HG03520 (cell line): ENCODE data around the gene RBM24.
"Not testable (repeated sequence)": the region's sequence is repeated elsewhere in the genome, so short reads cannot be mapped to it uniquely, and the experiment has no call there.

Experiments used
- ATAC-seq: cut with Tn5 transposase; IDR thresholded peaks from one replicate; pipeline ENCODE4 v1.9.1; 2021; ENCODE audit warnings: mild to moderate bottlenecking, moderate library complexity; ENCODE audit not compliant: unreplicated experiment

Gene RBM24

DNA sequence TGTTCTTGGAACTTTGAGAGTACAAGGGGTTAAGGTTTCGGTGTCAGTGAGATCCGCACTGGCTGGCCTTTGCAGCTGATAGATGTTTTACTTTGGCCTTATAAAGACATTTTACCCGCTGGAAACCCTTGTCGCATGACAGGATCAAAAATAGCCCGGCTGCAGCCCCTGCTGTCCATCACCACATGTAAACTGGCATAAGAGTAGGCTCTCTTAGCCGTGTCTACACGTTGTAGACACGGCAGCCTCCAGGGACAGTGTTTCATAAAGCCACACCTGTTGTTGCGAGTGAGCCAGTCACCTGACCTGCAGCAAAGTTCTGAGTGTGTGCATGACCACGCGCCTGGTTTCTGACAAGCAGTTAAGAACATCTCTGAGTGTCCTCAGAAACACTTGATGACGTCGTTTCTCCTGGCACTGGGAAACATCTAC is 8.5 kb downstream of the RBM24 start:
- no peak for ATAC-seq

GRCh38 chr6:17291778-17292177 is 10.6 kb downstream of the RBM24 start:
- no peak for ATAC-seq

DNA sequence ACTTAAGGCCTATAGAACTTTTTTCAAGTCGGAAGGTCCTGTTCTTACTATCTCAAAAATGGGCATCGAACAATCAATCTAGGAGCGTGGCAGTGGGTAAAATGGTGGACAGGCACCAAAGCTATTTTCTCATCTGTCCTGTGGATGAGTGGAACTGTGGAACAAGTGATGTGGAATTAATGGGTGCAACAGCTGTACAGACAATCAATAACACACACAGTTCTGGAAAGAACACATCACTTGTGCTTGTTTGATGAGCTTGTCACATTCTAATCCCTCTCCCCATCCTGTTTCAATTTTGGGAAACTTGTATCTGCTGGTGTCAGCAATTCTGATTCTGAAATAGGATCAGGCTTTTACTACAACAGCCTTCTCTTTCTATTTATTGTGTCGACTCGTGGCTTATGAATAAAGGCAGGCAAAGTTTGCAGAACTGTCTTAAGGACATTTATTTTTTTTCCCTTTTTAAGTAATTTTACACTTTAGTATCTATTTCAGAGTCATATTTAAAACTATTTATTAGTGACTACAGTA is 11.5 kb downstream of the RBM24 start:
- ATAC-seq: no peak

DNA sequence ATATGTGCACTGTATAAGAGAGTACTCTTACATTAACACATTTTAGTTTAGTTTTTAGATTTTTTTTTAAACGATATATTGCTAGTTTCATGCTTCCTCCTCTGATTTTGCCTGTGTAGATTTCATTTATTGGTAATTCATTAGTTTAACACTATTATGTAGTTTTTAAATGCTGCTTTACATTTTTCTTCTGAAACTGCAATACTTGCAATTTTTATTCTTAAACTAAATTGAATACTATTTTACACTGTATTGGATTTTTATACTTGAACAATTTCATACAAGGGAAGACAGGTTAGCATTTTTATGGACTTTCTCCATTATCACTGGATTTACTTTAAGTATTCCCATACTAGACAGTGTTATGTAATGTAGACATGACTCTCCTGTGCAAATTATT is 12.2 kb downstream of the RBM24 start:
- no peak for ATAC-seq

DNA sequence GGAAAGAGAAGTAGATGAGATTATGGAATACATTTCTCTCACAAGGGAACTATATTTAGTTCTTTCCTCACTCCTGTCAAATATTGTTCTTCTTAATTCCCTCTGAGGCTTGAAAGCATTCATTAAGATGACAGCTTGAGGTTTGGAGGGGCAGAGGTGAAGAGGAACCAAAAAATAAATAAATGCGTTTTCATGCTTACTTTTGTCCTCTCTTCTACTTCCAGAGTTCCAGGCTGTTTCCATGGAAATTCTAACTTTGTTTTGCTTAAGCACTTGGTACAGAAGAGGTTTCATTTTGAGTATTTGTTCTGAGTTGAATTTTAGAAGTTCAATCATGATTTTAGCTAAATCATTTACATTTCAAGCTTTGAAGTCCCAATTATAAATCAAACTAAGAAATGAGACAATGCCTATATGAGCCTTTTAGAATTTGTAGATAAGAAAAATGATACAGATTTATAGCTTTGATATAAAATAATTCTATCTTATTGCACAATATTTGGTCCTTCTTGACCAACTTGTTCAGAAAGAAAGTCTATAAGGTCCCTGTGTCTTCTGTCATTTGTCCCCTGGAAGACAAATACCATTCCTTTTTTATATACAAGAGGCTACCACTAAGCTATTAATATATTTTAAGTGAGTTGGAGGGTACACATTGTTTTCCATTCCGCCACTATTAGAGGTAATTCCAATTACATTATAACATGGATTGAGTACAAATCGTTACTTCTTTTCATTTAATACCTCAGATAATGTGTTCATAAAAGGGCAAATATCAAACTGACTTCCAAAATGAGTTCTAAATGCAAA is 16.3 kb downstream of the RBM24 start:
- ATAC-seq: no peak

- no peak for ATAC-seq
Observed at GRCh38 chr6:17298257-17298656, 17.1 kb downstream of the RBM24 start.

DNA sequence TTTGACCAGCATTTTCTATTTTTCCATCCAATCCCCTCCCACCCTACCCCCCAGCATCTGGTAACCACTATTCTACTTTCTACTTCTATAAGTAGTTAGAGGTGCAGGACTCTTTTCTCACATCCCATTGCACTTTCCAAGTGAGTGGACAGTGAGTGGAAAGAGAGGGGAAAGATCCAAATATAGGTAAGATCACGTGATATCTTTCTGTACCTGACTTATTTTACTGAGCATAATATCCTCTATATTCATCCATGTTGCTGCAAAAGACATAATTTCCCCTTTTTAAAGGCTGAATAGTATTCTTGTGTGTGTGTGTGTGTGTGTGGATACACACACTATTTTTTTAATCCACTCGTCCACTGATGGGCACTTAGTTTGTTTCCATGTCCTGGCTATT is 18.1 kb downstream of the RBM24 start:
- no peak for ATAC-seq

DNA sequence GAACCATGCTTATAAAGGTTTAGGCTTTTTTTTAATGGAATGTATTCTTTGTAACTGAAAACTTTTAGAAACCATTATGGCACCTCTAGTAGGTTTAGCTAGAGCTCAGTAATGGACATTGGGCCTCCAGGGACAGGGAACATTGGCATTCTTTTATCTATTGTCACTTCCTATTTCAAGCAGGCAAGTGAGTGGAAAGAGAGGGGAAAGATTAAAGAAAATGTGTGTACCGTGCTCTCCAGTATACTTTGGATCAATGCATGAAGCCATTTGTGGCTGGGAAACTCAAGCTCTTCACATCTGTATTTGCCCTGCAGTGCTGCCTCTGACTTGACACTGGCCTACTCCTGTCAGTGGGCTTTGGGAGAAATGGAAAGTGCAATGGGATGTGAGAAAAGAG is 18.6 kb downstream of the RBM24 start:
- ATAC-seq: no peak

GRCh38 chr6:17300637-17301036 is 19.5 kb downstream of the RBM24 start:
- no peak for ATAC-seq

GRCh38 chr6:17303444-17303843 is 22.3 kb downstream of the RBM24 start:
- ATAC-seq: no peak

DNA sequence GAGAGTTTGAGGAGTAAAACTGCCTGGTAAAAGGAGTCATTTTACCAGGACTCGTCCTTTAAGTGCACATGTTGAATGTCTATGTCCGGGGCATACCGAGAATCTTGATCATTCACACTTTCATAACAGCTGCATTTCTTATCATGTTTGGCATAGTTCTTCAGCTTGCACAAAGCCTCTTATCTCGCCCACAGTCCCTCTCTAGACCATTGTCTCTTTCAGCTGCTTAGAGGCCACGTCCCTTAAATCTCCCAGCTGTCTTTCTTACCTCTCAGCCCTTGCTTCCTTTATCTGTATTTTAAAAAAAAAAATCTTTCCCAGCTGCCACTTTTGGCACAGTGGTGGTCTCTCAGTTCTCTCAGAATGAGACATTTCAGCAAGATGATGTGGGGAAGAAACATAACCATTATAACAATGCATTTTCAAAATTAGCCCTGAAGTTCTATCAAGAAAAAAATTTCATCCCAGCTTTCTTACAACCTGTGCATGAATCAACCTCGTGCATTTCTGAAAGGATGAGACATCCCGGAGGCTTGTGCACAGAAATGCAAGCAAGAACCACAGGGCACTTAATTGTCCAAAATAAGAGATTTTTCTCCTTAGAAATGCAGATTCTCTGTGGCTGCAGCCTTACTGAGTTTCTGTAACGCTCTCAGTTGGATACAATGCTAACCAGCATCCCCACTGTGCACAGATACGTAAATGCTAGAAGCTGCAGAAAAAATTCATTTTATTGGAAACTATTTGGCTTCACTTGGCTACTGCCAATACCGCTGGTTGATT is 24.2 kb downstream of the RBM24 start:
- no peak for ATAC-seq

DNA sequence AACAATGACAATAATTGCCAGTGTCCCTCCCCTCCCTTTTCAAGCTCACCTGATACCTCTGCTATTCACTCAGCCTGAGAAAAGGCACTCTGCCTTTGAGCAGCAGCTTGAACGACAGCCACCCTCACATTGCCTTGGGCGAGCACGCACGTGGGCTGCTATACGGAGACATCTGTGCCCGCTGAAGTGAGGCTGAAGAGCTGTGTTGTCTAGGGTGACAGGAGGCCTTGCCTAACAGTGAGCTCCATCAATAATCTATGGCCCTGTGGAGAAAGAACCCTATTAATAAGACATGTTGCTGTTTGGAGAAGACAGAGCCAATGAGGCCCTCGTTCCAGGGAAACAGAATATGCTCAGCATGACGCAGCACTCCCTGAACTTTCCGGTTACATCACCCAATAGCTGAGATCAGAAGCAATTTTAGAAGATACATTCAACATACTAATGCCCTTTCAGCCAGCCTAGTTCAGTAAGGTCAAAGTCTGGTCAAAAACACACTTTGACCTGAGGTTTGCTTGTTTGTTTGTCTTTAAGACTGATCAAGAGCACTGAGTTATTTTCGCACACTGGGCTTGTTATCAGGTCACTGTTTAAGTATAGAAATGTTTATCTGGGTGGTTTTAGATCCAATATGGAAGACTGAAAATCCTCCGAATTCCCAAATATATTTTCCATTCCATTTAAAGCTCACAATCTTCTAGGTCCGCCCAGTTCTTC is 30.6 kb downstream of the RBM24 start:
- no peak for ATAC-seq

- not testable (repeated sequence) for ATAC-seq
Observed at GRCh38 chr6:17313238-17313637, 32.1 kb downstream of the RBM24 start.

GRCh38 chr6:17313971-17314370 is 32.8 kb downstream of the RBM24 start:
- no peak for ATAC-seq

GRCh38 chr6:17315262-17315661 is 34.1 kb downstream of the RBM24 start:
- ATAC-seq: no peak

GRCh38 chr6:17318435-17319165 is 37.4 kb downstream of the RBM24 start:
- ATAC-seq: no peak

GRCh38 chr6:17320266-17320665 is 39.1 kb downstream of the RBM24 start:
- ATAC-seq: not testable (repeated sequence)

DNA sequence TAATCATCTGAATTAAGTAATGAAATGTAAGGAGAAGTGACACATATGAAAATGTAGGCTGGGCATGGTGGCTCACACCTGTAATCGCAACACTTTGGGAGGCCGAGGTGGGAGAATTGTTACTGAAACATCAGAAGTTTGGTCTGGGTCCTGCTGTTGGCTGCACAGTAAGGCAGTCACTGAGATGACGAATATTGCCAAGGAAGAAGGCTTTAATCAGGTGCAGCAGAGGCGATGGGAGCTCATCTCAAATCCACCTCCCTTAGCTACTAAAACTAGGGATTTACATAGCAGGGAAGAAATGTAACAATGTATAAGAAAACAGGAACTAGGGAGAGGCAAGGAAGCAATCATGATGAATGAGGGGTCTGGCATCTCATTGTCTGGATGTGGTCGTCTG is 50.1 kb downstream of the RBM24 start:
- ATAC-seq: no peak

- no peak for ATAC-seq
Observed at GRCh38 chr6:17334265-17334664, 53.1 kb downstream of the RBM24 start.

- no peak for ATAC-seq
Observed at GRCh38 chr6:17336425-17336824, 55.3 kb downstream of the RBM24 start.

GRCh38 chr6:17339308-17339670 is 58.1 kb downstream of the RBM24 start:
- ATAC-seq: no peak
